Measurements from ENCODE around the gene BAHCC1.

- TF ChIP-seq CTCF (IDR thresholded peaks at IDR 0.05), result no peak
- TF ChIP-seq EP300 (IDR thresholded peaks at IDR 0.05), result no peak
- peak; percentile 84 to 99 (median 99) for TF ChIP-seq POLR2AphosphoS5 (IDR thresholded peaks at IDR 0.05)
- peak in 1 of 4 donors; percentile 86 for TF ChIP-seq POLR2A (IDR thresholded peaks at IDR 0.05)
Observed at GRCh38 chr17:81512562-81513371, 117.5 kb downstream of the BAHCC1 start, which contains the start of gene ACTG1.
